ENCODE data around the gene ZNF76.
A peak's percentile ranks its signal among the peaks of the same experiment; 100 is the strongest.

The ZNF76 gene

DNA sequence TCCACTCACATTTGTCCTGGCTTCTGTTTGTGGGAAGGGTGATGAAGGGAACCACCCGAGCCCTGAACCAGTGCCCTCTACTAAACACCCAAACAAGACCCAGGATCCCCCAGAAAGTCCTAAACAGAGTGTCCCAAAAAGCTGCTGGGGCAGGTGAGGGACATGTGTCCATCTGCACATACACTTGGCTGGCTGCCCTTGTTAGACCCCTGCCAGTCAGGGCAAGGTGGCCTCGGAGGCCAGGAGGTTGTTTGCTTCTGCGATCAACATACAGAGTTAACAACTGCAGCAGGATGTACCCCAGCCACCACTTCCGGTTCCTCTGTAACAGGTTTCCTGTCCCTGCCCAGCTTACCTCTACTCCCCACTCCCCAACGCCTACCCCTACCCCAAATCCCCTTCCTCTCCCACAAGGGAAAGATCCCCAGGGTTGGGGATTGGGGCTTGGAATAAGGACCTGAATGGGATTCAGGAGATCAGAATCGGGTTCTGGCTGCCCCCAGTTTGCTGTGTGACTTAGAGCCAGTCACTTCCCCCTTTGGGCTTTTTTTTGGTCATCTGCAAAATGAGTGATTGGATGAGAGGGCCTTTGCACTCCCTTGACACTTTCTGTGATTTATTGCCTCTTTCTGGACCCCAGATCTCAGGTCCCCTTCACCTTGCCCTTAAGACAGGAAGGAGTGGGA is 52.0 kb downstream of the ZNF76 start:
- TF ChIP-seq, protein P1, sequence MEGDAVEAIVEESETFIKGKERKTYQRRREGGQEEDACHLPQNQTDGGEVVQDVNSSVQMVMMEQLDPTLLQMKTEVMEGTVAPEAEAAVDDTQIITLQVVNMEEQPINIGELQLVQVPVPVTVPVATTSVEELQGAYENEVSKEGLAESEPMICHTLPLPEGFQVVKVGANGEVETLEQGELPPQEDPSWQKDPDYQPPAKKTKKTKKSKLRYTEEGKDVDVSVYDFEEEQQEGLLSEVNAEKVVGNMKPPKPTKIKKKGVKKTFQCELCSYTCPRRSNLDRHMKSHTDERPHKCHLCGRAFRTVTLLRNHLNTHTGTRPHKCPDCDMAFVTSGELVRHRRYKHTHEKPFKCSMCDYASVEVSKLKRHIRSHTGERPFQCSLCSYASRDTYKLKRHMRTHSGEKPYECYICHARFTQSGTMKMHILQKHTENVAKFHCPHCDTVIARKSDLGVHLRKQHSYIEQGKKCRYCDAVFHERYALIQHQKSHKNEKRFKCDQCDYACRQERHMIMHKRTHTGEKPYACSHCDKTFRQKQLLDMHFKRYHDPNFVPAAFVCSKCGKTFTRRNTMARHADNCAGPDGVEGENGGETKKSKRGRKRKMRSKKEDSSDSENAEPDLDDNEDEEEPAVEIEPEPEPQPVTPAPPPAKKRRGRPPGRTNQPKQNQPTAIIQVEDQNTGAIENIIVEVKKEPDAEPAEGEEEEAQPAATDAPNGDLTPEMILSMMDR (IDR thresholded peaks at IDR 0.05; ENCODE audit: low read depth, low read length) = no peak
- no peaks in the 10 kb centered on the region for H3K4me1 ChIP-seq
- H3K27me3 ChIP-seq = no peaks in the 10 kb centered on the region
- no peaks in the 10 kb centered on the region for H3K36me3 ChIP-seq
- no peaks in the 10 kb centered on the region for H3K9me3 ChIP-seq
- H3K4me3 ChIP-seq (ENCODE audit: low read depth, low read length) = no peak overlapping the region
- DNase-seq = no peak

DNA sequence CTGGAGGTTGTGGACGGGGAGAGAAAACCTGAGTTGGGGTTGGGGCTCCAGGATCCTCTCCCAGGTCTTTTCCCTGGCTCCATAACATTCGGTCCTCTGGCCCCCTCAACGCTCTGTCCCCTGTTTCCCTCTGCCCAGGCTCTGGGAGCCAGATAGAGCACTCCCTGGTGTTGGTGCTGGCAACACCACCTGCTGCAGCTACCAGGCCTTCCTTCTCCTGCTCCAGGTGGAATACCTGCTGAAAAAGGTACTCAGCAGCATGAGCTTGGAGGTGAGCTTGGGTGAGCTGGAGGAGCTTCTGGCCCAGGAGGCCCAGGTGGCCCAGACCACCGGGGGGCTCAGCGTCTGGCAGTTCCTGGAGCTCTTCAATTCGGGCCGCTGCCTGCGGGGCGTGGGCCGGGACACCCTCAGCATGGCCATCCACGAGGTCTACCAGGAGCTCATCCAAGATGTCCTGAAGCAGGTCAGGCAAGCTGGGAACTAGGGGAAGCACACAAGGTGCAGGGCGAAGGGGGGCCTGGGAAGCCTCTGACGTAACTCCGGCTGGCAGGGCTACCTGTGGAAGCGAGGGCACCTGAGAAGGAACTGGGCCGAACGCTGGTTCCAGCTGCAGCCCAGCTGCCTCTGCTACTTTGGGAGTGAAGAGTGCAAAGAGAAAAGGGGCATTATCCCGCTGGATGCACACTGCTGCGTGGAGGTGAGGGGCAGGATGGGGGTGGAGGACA is 52.7 kb downstream of the ZNF76 start:
- DNase-seq = no peak
- Histone ChIP-seq H3K27me3 (no peaks in the 10 kb centered on the region), H3K36me3 (no peaks in the 10 kb centered on the region), H3K9me3 (no peaks in the 10 kb centered on the region), H3K4me3 (ENCODE audit: low read depth, low read length) (no peak overlapping the region), H3K4me1 (no peaks in the 10 kb centered on the region)
- TF ChIP-seq, protein P1 (IDR thresholded peaks at IDR 0.05; ENCODE audit: low read depth, low read length) = no peak

DNA sequence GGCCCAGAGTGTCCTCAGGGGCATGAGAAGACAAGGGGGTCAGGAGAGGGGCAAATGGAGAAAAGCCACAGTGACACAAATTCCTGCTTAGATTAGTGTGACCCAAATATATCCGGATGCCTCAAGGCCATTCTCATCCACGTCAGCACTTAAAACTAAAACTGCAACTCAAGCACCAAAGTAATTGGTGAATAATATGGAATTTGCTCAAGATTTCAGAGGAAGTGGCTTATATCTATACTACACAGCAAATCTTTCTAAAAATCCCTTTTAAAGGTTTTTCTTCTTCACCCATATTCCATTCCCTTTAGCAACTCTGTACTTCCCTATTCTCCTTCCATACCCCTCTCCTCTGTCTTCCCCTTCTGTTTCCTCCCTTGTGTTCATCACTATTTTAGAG is 53.3 kb downstream of the ZNF76 start:
- no peak overlapping the region for H3K4me3 ChIP-seq (ENCODE audit: low read depth, low read length)
- TF ChIP-seq, protein P1 (IDR thresholded peaks at IDR 0.05; ENCODE audit: low read depth, low read length) = no peak
- no peaks in the 10 kb centered on the region for H3K27me3 ChIP-seq
- no peaks in the 10 kb centered on the region for H3K9me3 ChIP-seq
- no peaks in the 10 kb centered on the region for H3K4me1 ChIP-seq
- no peaks in the 10 kb centered on the region for H3K36me3 ChIP-seq
- DNase-seq = no peak

DNA sequence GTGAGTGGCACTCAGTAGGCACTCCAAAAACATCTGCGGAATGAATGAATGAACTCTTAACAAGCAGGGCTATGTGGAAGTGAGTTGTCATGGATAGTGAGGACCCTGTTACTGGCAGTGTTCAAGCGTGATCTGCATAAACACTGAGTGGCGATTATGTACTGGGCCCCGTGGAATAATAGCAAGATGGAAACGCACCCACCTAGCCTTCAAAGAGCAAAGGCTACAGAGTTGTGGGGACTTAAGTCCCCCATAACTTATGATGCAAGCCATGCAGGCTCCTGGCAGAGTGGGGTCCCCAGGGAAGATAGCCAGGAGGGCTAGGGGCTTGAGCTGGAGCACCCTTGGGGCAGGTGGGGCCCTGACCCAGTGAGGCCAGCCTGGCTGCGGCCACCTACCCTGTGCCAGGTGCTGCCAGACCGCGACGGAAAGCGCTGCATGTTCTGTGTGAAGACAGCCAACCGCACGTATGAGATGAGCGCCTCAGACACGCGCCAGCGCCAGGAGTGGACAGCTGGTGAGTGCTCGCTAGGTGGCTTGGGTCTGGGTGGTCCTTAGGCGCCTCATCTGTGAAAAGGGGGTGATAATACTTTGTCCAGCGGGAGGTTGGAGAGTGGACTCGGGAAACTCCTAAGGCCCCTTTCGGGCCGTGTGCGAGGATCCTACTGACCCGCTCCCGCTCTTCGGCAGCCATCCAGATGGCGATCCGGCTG is 58.1 kb downstream of the ZNF76 start:
- H3K9me3 ChIP-seq = no peaks in the 10 kb centered on the region
- H3K36me3 ChIP-seq = no peaks in the 10 kb centered on the region
- H3K27me3 ChIP-seq = no peaks in the 10 kb centered on the region
- peak; percentile 52 for DNase-seq
- H3K4me3 ChIP-seq (ENCODE audit: low read depth, low read length) = peak overlapping the region; percentile 70
- TF ChIP-seq, protein P1 (IDR thresholded peaks at IDR 0.05; ENCODE audit: low read depth, low read length) = no peak
- H3K4me1 ChIP-seq = no peaks in the 10 kb centered on the region

- Histone ChIP-seq H3K4me1 (no peaks in the 10 kb centered on the region), H3K4me3 (ENCODE audit: low read depth, low read length) (peak overlapping the region; percentile 70), H3K36me3 (no peaks in the 10 kb centered on the region), H3K27me3 (no peaks in the 10 kb centered on the region), H3K9me3 (no peaks in the 10 kb centered on the region)
- TF ChIP-seq, protein P1 (IDR thresholded peaks at IDR 0.05; ENCODE audit: low read depth, low read length) = no peak
- DNase-seq = peak; percentile 96
These were observed 58.9 kb downstream of the ZNF76 start for GRCh38 chr6:35318196-35319171.
